ENCODE measurements around the gene RIBC2.
"Not testable (repeated sequence)": the region's sequence is repeated elsewhere in the genome, so short reads cannot be mapped to it uniquely, and the experiment has no call there.

Gene RIBC2

DNA sequence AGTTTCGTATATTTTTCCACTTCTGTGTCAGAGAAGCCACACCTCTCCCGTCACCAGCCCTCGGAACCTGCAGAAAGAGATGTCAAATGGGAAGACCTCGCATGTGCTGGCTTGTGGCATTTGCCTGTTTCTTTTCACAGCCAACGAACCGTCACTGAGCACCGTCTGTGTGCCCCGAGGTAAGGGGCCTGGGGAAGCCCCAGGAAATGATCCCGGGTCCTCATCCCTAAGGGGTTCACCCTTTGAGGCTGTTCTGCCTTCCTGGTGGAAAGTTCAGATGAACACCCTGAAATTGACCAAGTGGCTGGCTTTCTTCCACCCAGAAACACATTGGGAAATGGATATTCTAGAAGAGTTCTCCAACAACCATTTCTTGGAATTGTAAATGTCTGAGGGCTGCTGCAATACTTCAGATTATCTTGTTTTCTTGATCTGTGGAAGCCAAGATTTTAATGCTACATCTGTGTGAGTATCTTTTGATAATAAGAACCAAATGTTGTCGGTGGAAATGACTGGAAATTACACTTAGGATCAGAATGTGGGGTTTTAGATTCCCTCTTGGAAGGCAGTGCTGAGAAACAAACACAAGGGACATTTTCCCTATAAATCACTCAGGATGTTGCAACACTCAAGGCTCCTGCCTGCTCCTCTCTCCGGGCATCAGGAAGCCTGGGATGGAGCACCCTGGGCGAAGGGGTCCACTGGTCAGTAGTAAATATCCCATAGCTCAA, 37.6 kb downstream of the RIBC2 start:
- no peak for DNase-seq

GRCh38 chr22:45451972-45452371, 38.5 kb downstream of the RIBC2 start:
- no peak for DNase-seq

GRCh38 chr22:45452565-45453379, 39.3 kb downstream of the RIBC2 start:
- no peak for DNase-seq

DNA sequence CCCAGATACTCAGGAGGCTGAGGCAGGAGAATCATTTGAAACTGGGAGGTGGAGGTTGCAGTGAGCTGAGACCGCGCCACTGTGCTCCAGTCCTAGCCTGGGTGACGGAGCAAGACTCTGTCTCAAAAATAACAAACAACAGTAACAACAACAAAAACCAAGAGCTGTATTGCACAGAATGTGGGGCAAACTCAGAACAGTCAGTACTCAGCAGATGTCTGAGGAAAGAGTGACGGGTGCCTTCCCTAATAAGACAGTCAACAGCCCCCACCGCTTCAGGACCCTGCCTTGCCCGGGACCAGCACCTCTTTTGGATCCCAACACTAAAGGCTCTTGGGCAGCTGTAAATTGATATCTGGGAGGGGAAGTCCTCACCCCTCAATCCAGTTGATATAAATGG, 40.3 kb downstream of the RIBC2 start:
- no peak for DNase-seq

- DNase-seq = no peak
Observed at GRCh38 chr22:45454275-45454674, 40.8 kb downstream of the RIBC2 start.

GRCh38 chr22:45455212-45455611, 41.7 kb downstream of the RIBC2 start:
- no peak for DNase-seq

GRCh38 chr22:45455621-45456020, 42.1 kb downstream of the RIBC2 start:
- DNase-seq = no peak

- no peak for DNase-seq
Observed at GRCh38 chr22:45456811-45457210, 43.3 kb downstream of the RIBC2 start.

- no peak for DNase-seq
Observed at GRCh38 chr22:45458532-45458931, 45.0 kb downstream of the RIBC2 start.

DNA sequence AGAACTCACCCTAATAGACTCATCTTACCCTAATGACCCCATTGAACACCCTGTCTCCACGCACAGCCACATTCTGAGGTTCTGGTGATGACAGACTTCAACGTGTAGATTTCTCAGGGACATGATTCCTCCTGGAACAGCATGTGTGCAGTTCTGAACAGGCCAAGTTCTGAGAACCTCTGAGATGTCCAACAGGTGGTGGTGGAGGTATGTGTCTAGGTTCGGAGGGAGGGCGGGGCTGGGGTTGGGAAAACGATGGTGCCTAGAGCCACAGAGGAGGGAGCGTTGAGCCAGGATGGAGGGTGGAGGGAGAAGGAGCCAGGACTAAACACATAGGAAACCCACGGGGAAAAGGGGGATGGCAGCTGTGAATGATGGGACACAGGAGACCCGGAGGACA, 45.7 kb downstream of the RIBC2 start:
- DNase-seq = no peak

GRCh38 chr22:45460288-45461109, 47.0 kb downstream of the RIBC2 start:
- DNase-seq = no peak

- DNase-seq = no peak
Observed at GRCh38 chr22:45462034-45462655, 48.7 kb downstream of the RIBC2 start.

GRCh38 chr22:45463691-45464090, 50.2 kb downstream of the RIBC2 start:
- DNase-seq = not testable (repeated sequence)

DNA sequence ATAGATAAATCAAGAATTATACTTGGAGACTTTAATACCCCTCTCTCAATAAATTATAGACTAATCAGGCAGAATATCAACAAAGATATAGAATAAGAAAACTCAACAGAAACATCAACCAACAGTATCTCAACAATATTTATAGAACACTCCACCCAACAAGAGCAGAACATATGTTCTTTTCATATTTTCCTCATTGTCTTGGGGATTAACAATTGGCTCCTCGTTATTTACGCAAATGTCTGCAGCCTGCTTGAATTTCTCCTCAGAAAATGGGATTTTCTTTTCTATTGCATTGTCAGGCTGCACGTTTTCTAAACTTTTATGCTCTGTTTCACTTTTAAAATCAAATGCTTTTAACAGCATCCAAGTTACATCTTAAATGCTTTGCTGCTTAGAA, 52.1 kb downstream of the RIBC2 start:
- DNase-seq = no peak

GRCh38 chr22:45468872-45469271, 55.4 kb downstream of the RIBC2 start:
- DNase-seq = no peak

DNA sequence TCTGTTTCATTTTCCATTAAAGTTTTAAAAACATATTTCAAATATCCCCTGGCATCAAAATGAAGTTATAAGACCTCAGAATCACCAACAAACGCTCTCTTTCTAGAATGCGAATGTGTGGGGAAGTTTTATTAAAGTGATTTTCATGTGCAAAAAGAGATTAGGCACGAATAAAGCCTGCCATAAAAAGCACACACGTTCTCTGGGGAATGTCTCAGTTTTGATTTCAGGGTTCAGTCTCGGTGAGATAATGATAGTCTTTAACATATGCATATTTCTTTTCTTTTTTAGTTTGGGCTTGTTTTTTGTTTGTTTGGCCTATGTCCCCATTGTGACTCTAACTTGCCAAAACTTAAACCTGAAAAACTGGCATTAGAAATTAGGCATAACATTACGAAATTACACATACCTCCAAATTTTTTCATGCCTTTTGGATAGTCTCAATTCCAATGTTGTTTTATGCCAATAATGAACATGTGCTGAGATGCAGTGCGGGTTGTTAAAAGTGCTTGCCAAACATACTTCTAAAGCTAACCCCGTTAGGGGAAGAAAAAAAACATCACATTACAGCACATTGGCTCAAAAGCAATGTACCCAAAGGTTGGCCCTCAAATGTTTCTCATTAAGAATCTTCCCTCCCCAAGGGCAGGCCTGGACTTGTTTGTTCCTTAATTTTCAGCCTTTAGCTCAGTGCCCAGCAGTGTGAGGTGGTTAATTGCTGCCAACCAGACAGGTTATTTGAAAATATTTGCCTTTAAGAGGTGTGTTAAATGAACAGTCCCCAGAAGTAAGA, 56.0 kb downstream of the RIBC2 start:
- no peak for DNase-seq

DNA sequence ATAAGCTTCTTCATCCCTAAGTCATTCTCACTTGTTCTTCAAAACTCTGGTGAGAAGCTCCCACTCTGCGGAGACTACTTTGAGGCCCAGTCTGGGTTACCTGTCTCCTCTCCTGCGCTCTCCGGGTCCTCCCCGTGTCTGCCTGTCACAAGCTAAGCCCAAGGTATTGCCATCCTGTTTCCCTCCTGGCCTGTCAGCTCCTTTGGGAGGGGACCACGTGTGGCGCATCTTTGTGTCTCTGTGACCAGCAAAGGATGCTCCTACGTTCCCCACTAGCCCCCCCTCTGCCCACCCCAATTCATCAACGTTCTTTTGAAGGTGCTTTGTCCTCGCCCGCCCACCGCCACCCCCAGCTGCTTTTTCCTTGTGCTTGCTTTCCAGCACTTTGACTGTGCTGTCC, 57.4 kb downstream of the RIBC2 start:
- no peak for DNase-seq

DNA sequence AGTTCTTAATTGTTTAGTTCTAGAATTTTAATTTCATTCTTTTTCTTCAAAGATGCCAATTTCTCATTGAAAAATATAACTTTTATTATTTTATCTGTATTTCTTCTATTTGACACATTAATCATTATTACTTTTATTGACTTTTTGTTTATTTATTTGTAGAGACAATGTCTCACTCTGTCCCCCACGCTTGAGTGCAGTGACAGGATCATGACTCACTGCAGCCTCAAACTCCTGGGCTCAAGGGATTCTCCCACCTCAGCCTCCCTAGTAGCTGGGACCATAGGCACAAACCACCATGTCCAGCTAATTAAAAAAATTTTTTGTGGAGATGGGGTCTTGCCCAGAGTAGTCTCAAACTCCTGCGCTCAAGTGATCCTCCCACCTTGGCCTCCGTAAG, 58.9 kb downstream of the RIBC2 start:
- no peak for DNase-seq

DNA sequence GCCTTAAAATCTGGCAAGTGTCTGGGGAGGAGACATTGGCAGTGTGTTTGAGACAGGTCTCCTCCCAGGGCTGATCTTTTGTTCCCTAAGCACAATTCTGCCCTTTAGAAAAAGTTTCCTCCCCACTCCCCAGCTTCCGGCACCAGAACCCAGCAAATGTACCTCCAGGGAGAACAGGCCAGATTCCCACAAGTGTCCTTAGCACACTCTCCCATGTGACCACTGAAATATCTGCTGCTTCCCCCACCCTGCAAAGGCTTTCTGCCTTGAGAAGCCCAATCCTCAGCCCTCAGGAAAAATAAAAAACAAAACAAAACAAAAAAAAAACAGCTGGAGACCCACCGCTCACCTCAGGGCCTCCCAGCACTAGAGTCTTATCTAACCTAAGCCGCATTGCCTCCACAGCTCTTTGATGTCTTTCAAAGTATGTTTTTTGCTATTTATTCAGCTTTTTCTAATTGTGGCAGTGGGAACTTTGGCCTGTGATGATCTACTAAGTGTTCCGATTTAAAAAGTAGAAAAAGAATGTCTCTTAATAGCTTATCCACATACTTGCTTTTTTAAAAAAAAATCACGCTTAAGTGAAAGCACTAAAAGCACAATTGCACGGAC, 60.2 kb downstream of the RIBC2 start:
- DNase-seq = no peak

DNA sequence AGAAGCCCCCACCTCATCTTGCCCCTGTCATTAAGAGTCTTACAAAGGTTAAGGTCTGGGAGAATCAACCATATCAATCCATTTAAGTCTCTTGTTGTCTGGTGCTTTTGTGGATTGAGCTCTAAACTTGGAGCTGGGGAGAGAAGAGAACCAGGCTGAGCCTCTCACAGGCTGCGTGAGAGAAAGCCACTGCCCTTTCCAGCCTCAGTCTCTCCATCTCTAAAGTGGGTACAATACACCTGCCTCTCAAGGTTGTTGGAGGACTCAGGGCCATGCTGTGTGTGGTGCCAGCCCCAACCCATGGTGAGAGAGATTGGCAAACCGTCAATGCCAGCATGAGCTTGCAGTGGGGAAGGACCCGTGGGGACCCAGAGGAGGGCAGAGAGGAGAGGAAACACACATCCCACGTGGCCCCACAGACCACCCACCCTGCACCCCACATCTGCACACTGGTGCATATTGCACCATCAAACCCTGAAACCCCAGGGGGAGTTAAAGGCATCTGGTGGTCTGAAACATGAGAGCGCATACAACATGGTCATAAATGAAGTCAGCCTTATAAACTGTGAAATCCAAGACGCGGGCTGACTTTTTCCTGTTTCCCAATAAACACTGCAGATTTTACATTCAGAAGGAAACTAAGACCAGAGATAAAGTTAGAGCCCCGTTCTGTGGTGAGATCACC, 61.7 kb downstream of the RIBC2 start:
- no peak for DNase-seq

DNA sequence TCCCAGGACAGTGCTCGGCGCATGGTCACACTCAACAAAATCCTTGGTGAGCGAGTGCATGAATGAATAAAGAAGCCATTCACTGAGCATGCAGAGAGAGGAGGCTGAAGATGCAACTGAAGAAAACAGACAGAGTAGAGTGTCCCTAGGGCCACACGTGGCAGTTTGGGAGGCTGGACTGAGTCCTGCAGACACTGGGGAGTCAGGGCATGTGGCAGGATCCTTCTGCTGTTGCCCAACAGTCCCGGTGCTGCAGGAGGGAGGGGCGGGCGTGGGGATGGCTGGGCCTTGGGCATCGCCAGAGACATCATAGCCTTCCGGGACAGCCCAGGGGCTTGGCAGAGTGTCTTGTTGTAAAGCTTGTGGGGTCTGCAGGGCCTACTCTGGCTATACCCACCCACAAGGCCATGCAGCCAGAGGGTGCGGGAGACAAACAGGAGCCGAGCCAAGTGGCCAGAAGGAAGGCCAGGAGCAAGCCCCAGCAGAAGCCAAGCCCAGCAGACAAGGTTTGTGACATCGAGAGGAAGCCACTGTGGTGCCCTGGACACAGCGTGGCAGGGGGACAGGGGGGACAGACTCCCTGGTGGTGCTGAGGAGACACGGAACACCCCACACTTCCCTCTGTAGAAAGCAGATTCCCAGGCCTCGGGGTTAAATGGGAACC, 62.5 kb downstream of the RIBC2 start:
- DNase-seq = no peak

All from COR-L47 (cell line).